Testis (tissue), 2 donors: ENCODE data around the gene A3GALT2.

Experiments used
- POLR2A ChIP-seq: fragments of 450-650 bp; IDR thresholded peaks from one replicate; pipeline ENCODE4 v1.6.1; 2017; ENCODE audit warnings: antibody characterized with exemption, mild to moderate bottlenecking, moderate library complexity
- TF ChIP-seq, protein P1 (sequence below), 3 experiments: fragments of 450-650 bp in 2 of 3; fragments of 200-600 bp in 1 of 3; sonication (generic) in 1 of 3; IDR thresholded peaks; one replicate each; pipeline ENCODE4 v1.5.1; 2016 to 2019; ENCODE audit warnings: antibody characterized with exemption in 3 of 3, mild to moderate bottlenecking in 2 of 3, moderate library complexity in 1 of 3

DNA sequence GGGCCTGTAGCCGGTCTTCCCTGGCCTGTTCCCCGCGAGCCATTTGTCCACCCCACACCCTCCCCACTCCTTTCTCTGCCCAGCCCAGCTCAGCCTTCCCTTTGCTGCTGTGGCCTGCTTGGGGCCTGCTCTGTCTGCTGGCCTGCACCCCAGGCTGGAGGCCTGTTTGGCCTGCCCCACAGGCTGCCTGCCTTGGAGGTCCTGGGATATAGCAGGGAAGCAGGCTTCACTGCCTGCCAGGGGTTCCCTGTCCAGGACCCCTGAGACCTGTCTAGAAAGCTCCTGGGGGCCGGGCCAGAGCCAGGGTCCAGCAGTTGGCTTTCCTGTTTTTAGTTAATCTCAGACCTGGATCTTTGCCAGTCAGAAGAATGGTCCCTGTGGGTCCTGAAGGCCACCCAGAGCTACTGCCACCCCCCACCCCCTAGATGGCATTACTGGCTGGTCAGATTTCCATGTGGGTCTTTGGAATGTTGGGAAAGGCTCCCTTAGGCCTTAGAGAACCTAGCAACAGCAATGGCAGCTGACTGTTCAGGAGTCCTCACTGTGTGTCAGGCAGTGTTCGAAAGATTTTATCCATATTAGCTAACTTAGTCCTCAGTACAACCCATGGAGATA, 56.9 kb downstream of the A3GALT2 start:
- TF ChIP-seq, protein P1, sequence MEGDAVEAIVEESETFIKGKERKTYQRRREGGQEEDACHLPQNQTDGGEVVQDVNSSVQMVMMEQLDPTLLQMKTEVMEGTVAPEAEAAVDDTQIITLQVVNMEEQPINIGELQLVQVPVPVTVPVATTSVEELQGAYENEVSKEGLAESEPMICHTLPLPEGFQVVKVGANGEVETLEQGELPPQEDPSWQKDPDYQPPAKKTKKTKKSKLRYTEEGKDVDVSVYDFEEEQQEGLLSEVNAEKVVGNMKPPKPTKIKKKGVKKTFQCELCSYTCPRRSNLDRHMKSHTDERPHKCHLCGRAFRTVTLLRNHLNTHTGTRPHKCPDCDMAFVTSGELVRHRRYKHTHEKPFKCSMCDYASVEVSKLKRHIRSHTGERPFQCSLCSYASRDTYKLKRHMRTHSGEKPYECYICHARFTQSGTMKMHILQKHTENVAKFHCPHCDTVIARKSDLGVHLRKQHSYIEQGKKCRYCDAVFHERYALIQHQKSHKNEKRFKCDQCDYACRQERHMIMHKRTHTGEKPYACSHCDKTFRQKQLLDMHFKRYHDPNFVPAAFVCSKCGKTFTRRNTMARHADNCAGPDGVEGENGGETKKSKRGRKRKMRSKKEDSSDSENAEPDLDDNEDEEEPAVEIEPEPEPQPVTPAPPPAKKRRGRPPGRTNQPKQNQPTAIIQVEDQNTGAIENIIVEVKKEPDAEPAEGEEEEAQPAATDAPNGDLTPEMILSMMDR (IDR thresholded peaks at IDR 0.05): no peak
- no peak for TF ChIP-seq POLR2A
